SK-MEL-5 (cell line): Measurements from ENCODE around the gene EXOSC6. TPM values are rescaled to one million over a fixed set of nuclear protein-coding genes. Genes with fewer than 3 reads are reported as not detected.
A peak's percentile ranks its signal among the peaks of the same experiment; 100 is the strongest.
"Not testable (repeated sequence)": the region's sequence is repeated elsewhere in the genome, so short reads cannot be mapped to it uniquely, and the experiment has no call there.

Source experiments
- DNase-seq: peaks from one replicate; pipeline ENCODE4 v3.0.0-alpha.2; 2016; ENCODE audit warnings: low read depth, low spot score
- in situ Hi-C: cut with HindIII; loops from 2 replicates; pipeline ENCODE4 v1.10.0; 2016; ENCODE audit warnings: low sequenced_read_pairs, high pct_unique_total_duplicates, low pct_unique_long_range_greater_than_20kb
- polyA plus RNA-seq, 2 experiments: library from polyadenylated mRNA; depleted of rRNA; stranded (reverse); fragments of >200 nt; gene quantifications; 2 replicates each; pipeline ENCODE4 v1.2.3, GENCODE V29; 2015
- total RNA-seq: library from RNA; depleted of rRNA; stranded (reverse); fragments of >200 nt; shearing (Covaris generic); gene quantifications from 2 replicates; pipeline ENCODE4 v1.2.3, GENCODE V29; 2014; rRNA removed

Gene EXOSC6
- 32.4 and 36.4 TPM in 2 replicates for total RNA-seq
- polyA plus RNA-seq (2015; cell fraction: cytosol; rRNA removed) = 37.4 and 39.8 TPM in 2 replicates
- 26.4 and 27.5 TPM in 2 replicates for polyA plus RNA-seq (2015; cell fraction: nucleus; rRNA removed)

DNA sequence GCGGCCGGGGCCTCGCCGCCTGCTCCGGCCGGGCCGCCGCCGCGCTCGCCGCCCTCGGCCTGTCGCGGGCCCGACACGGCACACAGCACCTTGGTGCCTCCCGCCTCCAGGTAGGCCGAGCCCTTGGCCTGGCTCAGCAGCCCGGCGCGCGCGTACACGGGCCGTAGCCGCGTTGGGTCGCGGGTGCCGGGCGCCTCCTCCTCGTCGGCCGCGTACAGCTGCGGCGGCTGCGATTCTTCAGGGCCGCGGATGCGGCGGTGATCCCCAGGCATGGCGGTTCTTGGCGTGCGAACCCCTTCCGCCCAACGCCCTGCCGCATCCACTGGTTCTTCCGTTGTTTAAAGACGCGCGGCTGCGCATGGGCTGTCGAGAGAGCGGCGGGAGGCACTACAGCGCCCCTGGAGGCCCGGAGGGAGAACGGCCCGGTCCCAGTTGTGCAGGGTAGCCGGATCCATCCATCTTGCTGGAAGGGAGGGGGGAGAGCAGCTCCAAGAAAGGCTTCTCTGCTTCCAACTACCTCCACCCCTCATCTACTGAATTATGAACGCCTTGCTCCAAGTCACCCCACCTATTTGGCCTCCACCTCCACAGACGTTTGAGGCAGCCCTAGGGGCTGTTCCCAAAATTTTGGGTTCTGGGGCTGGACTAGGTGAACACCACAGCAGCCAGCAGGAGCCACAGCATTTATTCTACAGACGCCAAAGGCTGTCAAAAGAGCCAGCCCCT is at the start of gene EXOSC6:
TSS of gene EXOSC6 (minus strand) at position 312 of the 726 bp plus-strand sequence. CDS start at position 272, 40 bp downstream.
- in situ Hi-C loops = no loop called here

DNA sequence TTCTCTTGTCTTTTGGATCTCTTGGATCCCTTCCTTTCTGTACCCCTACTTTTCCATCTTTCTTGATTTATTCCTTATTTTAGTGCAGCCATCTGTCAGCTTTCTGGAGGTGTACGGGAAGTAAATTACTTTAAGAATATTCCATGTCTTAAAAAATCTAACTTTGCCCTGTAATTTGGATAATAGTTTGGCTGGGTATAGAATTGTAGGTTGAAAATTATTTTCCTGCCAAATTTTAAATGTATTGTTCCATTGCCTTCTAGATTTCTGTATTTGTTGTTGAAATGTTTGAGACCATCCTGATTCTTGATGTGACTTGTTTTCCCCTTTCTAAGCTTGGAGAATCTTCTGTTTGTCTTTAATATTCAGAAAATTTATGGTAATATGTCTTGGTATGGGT is 49.4 kb upstream of the EXOSC6 start:
- in situ Hi-C loops = no loop called here
- no peak for DNase-seq

More for the DNA sequence above, at the start of gene EXOSC6:
- peak; percentile 92 for DNase-seq

DNA sequence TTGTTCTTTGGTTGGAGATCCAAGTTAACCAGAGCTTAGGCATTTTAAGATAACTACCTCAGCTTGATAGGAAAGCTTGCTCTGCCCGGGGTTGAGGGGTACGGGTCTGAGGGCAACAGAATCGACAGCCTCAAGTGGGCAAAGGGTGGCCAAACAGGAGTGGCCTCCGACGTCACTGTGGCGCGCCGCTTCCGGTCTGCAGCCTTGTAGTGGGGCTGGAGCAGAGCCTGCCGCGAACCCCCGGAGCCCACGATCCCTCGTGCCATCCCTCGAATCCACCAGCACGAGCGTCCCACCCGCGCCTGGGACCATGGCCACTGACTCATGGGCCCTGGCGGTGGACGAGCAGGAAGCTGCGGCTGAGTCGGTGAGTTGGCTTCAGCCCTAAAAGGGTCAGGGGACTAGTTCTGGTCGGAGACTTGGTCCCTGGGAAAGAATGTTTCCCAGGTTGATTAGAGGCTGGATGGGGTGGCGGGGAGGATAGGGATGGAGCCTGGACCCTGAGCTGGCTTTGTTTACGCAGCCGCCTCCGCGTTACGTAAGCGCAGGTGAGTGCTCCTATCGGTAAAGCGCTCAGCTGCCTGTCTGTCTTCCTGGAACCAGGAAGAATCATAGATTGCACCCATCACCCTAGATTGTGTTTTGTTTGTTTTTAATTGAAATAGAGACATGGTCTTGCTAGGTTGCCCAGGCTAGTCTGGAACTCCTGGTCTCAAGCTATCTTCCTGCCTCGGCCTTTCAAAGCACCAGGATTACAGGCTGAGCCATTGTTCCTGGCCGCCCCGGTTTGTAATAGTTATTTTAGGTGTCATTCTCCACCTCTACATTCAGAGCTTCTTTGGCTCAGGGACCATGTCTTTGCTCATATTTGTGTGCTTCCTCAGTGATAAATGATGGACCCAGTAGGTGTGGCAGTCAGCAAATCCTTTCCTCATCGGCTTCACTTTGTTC is 47.5 kb upstream of the EXOSC6 start, which contains the start of gene DDX19B:
TSS of gene DDX19B (plus strand) at position 199 of the 951 bp plus-strand sequence. CDS start at position 311, 112 bp downstream.
- peak; percentile 65 for DNase-seq
- in situ Hi-C loops = no loop called here

DNA sequence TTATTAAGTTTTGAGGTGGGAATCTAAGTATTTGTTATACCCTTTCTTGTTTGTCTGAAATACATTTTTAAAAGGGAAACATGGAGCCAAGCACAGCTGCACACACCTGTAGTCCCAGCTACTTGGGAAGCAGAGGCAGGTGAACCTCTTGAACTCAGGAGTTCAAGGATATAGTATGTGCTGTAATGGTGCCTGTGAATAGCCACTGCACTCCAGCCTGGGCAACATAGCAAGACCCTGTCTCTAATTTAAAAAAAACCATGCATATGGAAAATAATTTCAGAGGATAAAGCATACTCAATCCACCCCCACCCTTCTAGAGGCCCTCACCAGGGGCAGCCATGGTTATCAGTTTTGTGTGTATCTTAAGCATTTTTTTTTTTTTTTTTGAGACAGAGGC is 43.9 kb upstream of the EXOSC6 start:
- in situ Hi-C loops = no loop called here
- DNase-seq = no peak

DNA sequence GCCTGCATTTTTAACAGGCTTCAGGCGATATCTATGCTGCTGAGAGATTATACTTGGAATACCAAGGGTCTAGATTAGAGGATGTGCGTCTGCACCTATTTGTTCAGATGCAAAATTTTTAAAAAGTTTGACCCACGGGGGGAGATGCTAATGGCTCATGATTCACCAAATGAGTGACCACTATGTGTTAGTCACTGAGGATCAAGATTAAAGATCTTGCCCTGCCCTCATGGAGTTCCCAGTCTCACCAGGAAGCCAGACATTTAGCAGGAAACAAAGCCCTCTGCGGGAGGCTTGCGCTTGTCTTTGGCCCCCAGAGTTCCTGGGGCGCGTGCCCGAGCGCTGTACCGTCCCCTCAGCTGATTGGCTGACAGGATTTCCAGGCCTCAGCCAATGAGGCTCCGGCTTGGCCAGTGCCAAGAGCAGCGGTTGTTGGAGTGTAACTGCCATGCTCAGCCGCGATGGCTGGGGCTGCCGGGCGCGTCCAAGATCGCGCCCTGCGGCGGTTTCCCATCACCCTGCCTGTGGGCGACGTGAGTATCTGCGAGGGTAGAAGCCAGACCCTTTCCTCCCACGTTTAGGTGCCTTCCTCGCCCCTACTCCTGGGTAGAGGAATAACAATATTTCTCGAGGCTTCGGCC is 42.8 kb upstream of the EXOSC6 start:
- in situ Hi-C loops = no loop called here
- DNase-seq = no peak

DNA sequence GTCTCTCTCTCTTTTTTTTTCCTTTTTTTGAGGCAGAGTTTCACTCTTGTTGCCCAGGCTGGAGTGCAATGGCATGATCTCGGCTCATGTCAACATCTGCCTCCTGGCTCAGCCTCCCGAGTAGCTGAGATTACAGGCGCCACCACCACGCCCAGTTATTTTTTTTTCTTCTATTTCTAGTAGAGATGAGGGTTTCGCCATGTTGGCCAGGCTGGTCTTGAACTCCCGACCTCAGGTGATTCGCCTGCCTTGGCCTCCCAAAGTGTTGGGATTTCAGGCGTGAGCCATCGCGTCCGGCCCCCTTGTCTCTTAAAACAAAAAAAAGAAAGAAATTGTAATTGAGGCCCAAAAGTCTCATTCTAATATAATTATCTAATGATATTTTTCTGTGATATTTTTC is 40.4 kb upstream of the EXOSC6 start:
- in situ Hi-C loops, DNase-seq: not testable (repeated sequence)

DNA sequence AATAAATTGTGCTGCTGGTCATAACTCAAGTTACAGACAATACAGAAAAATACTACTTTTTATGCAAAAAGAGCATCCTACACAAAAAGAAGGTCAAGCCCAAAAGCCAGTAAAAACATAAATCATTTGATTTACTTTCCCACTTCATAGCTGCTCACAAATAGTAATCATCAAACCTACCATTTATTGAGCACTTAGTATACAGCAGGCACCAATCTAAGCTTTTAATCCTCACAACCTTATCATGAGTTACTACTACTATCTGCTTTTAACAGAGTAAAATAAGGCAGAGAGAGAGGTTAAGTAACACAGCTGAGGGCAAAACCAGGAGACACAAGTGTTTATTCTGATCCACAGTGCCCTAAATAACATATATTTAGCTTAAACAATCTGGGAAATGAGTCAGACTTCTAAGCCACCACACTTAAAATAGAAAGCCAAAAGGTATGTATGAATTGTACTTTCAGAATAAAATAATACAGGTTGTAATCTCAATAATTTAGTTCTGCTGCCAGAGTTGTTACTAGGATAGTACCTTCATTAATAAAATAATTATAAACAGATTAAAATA is 39.3 kb upstream of the EXOSC6 start:
- in situ Hi-C loops = no loop called here
- DNase-seq = no peak

DNA sequence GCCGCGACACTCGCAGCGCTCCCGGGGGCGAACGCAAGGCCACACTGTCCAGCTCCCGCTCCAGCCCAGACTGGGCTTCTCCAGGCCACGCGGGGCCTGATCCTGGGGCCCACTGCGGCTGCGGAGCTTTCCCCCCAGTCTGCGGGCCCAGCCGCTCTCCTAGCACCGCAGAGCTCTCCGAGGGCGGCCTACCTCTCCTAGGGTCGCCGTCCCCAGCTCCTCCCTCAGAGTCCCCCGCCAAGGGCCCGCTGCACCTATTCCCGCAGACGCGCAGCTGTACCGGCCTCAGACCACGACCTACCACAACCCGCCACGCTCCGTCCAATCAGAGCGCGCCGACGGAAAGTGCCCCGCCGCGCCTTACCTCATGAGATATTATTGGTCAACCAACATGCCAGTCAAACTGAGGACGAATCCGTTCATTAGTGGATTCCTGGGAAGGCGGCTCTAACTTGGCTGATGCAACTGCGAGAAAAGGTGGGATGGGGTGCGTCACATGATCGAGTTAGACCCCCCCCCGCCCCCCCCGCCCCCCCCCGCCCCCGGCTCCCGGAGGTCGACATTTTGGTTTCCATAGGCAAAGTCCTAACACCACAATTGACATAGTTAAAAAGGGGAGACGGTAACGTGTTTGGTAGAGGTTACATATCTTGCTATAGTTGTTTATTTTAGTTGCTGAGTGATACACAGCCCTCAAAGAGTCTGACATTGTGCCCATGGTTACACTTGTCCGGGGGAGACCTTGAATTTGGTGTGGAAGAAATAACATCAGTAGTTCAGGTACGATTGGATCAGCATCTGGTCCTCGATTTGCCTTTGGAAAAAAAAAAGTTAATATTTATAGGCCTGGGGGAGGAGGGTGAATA is 37.7 kb upstream of the EXOSC6 start, which contains the start of gene AARS1:
TSS of gene AARS1 (minus strand) at position 278 of the 866 bp plus-strand sequence. CDS start 6,743 bp downstream, outside the sequence.
- in situ Hi-C loops = no loop called here
- DNase-seq = peak; percentile 99

DNA sequence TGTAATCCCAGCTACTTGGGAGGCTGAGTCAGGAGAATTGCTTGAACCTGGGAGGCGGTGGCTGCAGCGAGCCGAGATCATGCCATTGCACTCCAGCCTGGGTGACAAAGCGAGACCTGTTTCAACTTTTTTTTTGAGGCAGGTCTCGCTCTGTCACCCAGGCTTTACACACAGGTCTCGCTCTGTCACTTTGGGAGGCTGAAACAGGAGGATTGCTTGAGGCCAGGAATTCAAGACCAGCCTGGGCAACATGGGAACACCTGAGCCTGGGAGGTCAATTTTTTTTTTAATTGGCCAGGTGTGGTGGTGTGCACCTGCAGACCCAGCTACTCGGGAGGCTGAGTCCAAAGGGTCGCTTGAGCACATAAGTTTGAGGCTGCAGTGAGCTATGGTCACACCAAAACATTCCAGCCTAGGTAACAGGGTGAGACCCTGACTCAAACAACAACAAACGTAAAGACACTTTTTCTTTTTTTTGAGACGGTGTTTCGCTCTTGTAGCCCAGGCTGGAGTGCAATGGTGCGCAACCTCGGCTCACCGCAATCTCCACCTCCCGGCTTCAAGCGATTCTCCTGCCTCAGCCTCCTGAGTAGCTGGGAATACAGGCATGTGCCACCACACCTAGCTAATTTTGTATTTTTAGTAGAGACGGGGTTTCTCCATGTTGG is 35.7 kb upstream of the EXOSC6 start:
- in situ Hi-C loops, DNase-seq: not testable (repeated sequence)

DNA sequence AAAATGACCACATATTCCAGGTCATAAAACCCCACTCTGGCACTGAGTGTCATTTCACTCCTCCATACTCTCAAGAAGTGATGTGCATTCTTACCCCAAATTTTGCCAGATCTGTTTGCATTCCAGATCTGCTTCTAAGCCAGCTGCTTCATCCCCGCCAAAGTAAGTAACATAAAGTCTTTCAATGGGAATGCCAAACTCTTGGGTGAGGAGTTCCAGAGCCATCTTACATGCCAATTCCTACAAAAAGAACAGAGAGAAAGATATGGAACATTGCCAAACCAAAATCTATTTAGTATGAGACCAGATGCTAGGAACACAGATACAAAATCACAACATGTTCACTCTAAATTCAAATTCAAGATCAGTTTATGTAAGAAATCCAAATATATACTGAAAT is 24.7 kb upstream of the EXOSC6 start:
- in situ Hi-C loops = no loop called here
- no peak for DNase-seq

DNA sequence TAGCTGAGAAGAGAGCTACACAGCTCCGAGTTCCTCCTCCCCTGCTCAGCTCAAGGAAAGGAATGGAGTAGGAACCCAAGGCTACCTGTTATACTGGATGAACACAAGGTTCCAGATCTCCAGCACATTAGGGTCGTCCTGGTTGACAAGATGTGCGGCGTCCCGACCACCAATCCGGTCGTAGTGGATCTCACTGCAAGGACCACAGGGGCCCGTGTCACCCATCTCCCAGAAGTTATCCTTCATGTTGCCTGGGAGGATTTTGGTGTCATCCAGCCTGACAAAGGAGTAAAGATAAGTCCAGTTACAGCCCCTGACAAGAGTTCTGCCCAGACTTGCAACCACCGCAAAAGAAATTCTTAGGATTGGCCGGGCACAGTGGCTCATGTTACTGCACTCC is 20.0 kb upstream of the EXOSC6 start:
- in situ Hi-C loops = no loop called here

DNA sequence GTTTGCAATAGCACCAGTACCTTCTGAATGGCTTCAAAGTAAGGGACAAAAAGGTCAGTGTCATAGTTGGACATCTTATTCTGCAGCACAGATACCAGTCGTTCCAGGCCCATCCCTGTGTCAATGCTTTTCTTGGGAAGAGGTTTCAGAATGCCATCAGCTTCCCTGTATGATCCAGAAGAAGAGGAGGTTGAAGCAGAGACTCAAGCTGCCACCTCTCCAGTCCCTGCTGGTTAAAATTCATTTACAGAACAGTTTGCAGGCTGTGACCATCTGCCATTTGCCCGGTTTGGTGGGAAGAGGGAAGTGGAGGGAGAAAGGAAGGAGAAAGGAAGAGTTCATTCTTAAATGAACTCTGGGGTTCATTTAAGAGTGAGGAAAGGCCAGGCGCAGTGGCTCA is 18.4 kb upstream of the EXOSC6 start:
- in situ Hi-C loops = no loop called here
- DNase-seq = no peak

More for the DNA sequence above, 20.0 kb upstream of the EXOSC6 start:
- DNase-seq = no peak

DNA sequence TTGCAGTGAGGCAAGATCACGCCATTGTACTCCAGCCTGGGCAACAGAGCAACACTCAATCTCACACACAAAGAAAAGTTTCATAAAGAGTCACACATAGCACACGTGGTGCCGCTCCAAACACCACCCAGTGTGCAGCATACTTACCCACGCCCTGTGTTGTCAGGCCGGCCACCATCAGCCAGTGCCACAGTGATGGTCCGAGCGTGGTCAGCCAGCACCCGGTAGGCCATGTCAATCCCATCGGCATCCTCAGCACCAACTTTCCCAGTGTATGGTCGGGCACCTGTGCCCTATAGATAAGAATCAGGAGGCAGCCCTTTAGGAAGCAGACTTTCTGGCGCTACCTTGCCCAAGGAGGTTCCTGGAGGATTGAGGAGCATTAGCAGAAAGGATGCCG is 17.7 kb upstream of the EXOSC6 start:
- in situ Hi-C loops = no loop called here
- DNase-seq = peak; percentile 33

DNA sequence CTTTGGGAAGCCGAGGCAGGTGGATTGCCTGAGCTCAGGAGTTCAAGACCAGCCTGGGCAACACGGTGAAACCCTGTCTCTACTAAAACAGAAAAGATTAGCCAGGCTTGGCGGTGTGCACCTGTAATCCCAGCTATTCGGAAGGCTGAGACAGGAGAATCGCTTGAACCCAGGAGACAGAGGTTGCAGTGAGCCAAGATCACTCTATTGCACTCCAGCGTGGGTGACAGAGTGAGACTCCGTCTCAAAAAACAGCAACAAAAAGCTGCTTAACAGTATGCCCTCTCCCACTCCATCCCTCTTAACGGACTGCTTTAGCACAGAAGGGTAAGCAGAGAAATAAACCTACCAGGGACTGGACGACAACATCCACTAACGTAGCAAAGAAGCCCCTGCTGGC is 16.2 kb upstream of the EXOSC6 start:
- DNase-seq, in situ Hi-C loops: not testable (repeated sequence)

DNA sequence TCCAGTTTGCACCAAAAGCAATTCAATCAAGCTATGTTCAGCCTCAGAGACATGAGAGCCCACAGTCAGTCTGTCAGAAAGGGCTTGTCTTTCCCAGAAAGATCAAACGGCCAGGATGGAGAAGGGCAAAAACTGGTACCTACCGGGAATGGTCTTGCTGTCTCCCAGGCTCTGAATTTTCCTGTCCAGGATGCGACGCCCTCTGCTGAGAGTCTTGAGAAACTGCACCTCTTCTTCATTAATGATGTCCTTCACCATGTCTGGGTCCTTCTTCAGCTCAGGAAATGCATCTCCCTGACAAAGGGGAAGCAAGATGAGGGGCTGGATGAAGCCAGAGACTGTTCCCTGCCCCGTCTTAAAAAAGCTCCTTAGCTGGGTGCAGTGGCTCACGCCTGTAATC is 15.8 kb upstream of the EXOSC6 start:
- in situ Hi-C loops = no loop called here
- peak; percentile 70 for DNase-seq

DNA sequence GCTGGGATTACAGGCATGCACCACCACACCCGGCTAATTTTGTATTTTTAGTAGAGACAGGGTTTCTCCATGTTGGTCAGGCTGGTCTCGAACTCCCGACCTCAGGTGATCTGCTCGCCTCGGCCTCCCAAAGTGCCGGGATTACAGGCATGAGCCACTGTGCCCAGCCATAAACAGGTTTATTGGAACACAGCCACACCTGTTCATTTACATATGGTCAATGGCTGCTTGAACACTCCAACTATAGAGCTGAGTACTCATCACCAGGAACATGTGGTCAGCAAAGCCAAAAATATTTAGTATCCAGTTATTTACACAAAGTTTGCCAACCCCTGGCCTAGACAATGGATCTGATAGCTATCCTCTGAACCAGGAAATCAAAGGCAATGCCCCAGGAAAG is 8.2 kb upstream of the EXOSC6 start:
- DNase-seq, in situ Hi-C loops: not testable (repeated sequence)
